ENCODE results near the gene GLIS1. TPM values are rescaled to one million over a fixed set of nuclear protein-coding genes. Genes with fewer than 3 reads are reported as not detected.

Gene GLIS1
- total and polyA plus RNA-seq, 7 donors: 0.03 to 0.40 (median 0.15) TPM

GRCh38 chr1:53637511-53638359 is 101.2 kb downstream of the GLIS1 start:
- 78 to 82% (median 80%) methylated on average over 14 of the region's 14 CpGs for WGBS, 3 donors
- no peak overlapping the region for H3K27ac ChIP-seq

GRCh38 chr1:53636621-53637171 is 102.3 kb downstream of the GLIS1 start:
- TF ChIP-seq, protein P1, sequence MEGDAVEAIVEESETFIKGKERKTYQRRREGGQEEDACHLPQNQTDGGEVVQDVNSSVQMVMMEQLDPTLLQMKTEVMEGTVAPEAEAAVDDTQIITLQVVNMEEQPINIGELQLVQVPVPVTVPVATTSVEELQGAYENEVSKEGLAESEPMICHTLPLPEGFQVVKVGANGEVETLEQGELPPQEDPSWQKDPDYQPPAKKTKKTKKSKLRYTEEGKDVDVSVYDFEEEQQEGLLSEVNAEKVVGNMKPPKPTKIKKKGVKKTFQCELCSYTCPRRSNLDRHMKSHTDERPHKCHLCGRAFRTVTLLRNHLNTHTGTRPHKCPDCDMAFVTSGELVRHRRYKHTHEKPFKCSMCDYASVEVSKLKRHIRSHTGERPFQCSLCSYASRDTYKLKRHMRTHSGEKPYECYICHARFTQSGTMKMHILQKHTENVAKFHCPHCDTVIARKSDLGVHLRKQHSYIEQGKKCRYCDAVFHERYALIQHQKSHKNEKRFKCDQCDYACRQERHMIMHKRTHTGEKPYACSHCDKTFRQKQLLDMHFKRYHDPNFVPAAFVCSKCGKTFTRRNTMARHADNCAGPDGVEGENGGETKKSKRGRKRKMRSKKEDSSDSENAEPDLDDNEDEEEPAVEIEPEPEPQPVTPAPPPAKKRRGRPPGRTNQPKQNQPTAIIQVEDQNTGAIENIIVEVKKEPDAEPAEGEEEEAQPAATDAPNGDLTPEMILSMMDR (IDR thresholded peaks at IDR 0.05): no peak
- 91 to 92% (median 92%) methylated on average over 11 of the region's 11 CpGs for WGBS, 3 donors
- intact Hi-C loops (cut with DNase I): loop anchor here in 1 of 2 donors (5.0 kb wide), 2 partner anchors 46 to 116 kb away; no protein-coding TSS in a partner anchor
- ATAC-seq: no peak
- Histone ChIP-seq H3K9me3 (no peaks in the 10 kb centered on the region), H3K36me3 (ENCODE audit: insufficient read depth in 1 of 2, low read depth in 1 of 2) (no peaks in the 10 kb centered on the region), H3K4me1 (no peaks in the 10 kb centered on the region), H3K4me3 (no peak overlapping the region), H3K27ac (no peak overlapping the region), H3K27me3 (ENCODE audit: insufficient read depth in 3 of 3, low read length in 2 of 3) (no peaks in the 10 kb centered on the region)
- DNase-seq: no peak

More at GRCh38 chr1:53637511-53638359, 101.2 kb downstream of the GLIS1 start:
- TF ChIP-seq, protein P1 (IDR thresholded peaks at IDR 0.05): no peak
- H3K27me3 ChIP-seq (ENCODE audit: insufficient read depth in 3 of 3, low read length in 2 of 3): no peaks in the 10 kb centered on the region
- no peaks in the 10 kb centered on the region for H3K4me1 ChIP-seq
- intact Hi-C loops (cut with DNase I): loop anchor here in 1 of 2 donors (5.0 kb wide), 2 partner anchors 45 to 115 kb away; no protein-coding TSS in a partner anchor
- no peaks in the 10 kb centered on the region for H3K9me3 ChIP-seq
- DNase-seq (no peak), ATAC-seq (no peak)
- no peaks in the 10 kb centered on the region for H3K36me3 ChIP-seq (ENCODE audit: insufficient read depth in 1 of 2, low read depth in 1 of 2)
- H3K4me3 ChIP-seq: no peak overlapping the region

DNA sequence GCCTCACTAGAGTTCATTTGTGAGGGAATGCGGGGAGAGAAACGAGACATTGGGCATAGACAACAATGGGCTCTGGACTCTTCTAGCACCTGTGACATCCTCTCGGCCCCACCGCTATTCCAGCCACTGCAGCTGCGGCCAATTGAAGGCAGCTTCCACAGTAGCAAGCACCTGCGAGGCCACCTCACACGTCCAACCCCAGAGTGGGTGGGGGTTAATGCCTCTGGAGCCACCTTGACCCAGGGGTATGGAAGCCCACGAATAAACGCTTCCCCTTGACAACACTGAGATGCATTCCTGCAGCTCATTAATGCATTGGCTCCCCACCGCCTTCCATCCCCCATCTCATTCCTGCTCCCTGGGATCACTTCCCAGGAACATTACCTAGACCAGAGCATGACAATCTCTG is 104.4 kb downstream of the GLIS1 start:
- intact Hi-C loops (cut with DNase I): no loop called here
- no peaks in the 10 kb centered on the region for H3K27me3 ChIP-seq (ENCODE audit: insufficient read depth in 3 of 3, low read length in 2 of 3)
- DNase-seq (no peak), ATAC-seq (no peak)
- 74 to 79% (median 75%) methylated on average over 10 of the region's 10 CpGs for WGBS, 3 donors
- TF ChIP-seq, protein P1 (IDR thresholded peaks at IDR 0.05): no peak
- H3K36me3 ChIP-seq (ENCODE audit: insufficient read depth in 1 of 2, low read depth in 1 of 2): no peaks in the 10 kb centered on the region
- H3K4me1 ChIP-seq: no peaks in the 10 kb centered on the region
- no peaks in the 10 kb centered on the region for H3K9me3 ChIP-seq
- H3K4me3 ChIP-seq: no peak overlapping the region
- no peak overlapping the region for H3K27ac ChIP-seq

- Histone ChIP-seq H3K9me3 (no peaks in the 10 kb centered on the region), H3K27ac (no peak overlapping the region), H3K4me3 (no peak overlapping the region), H3K36me3 (ENCODE audit: insufficient read depth in 1 of 2, low read depth in 1 of 2) (no peaks in the 10 kb centered on the region), H3K4me1 (no peaks in the 10 kb centered on the region), H3K27me3 (ENCODE audit: insufficient read depth in 3 of 3, low read length in 2 of 3) (no peaks in the 10 kb centered on the region)
- ATAC-seq (no peak), DNase-seq (no peak)
- TF ChIP-seq, protein P1 (IDR thresholded peaks at IDR 0.05): no peak
- WGBS, 3 donors: 90 to 93% (median 91%) methylated on average over 13 of the region's 13 CpGs
- intact Hi-C loops (cut with DNase I): no loop called here
Measured at GRCh38 chr1:53633073-53633704, 105.8 kb downstream of the GLIS1 start.
